A549 (cell line): ENCODE data around the gene C20orf96. TPM values are rescaled to one million over a fixed set of nuclear protein-coding genes. Genes with fewer than 3 reads are reported as not detected.

ENCODE experiments used
- CBX2 ChIP-seq: fragments of 200-600 bp; sonication (generic); IDR thresholded peaks from 2 replicates; pipeline ENCODE4 v1.6.1; 2016; ENCODE audit warnings: low read depth, mild to moderate bottlenecking, borderline replicate concordance
- CHD4 ChIP-seq: fragments of 200-600 bp; sonication (generic); IDR thresholded peaks from 2 replicates; pipeline ENCODE4 v1.6.1; 2016; ENCODE audit warnings: antibody characterized with exemption, mild to moderate bottlenecking, borderline replicate concordance
- EHMT2 ChIP-seq: fragments of 200-600 bp; sonication (generic); IDR thresholded peaks from 2 replicates; pipeline ENCODE4 v1.6.1; 2016; ENCODE audit warnings: antibody characterized with exemption, low read depth, mild to moderate bottlenecking, moderate library complexity
- EP300 ChIP-seq, 2 experiments: fragments of >200 bp; sonication (Bioruptor Twin); formaldehyde crosslinking; IDR thresholded peaks; 2 replicates in 1 of 2; 3 replicates in 1 of 2; pipeline ENCODE4 v1.6.1; 2016 to 2017
- FOSB ChIP-seq: fragments of 250-450 bp; sonication (Bioruptor Pico); IDR thresholded peaks from 2 replicates; pipeline ENCODE4 v1.5.0; 2020; ENCODE audit warnings: mild to moderate bottlenecking, moderate library complexity
- GATA3 ChIP-seq: IDR thresholded peaks from 2 replicates; pipeline ENCODE4 v1.6.1; 2012; ENCODE audit warnings: borderline replicate concordance
- HDAC2 ChIP-seq: fragments of 200-600 bp; sonication (generic); IDR thresholded peaks from 2 replicates; pipeline ENCODE4 v1.6.1; 2016
- HOXA7 ChIP-seq: fragments of 250-450 bp; sonication (Bioruptor Pico); IDR thresholded peaks from 2 replicates; pipeline ENCODE4 v1.5.0; 2020; ENCODE audit warnings: mild to moderate bottlenecking, moderate library complexity
- HOXB13 ChIP-seq: fragments of 250-450 bp; sonication (Bioruptor Pico); IDR thresholded peaks from 2 replicates; pipeline ENCODE4 v1.5.0; 2020; ENCODE audit warnings: low read depth, mild to moderate bottlenecking, moderate library complexity
- HOXB5 ChIP-seq: fragments of 250-450 bp; sonication (Bioruptor Pico); IDR thresholded peaks from 2 replicates; pipeline ENCODE4 v1.5.0; 2020; ENCODE audit warnings: mild to moderate bottlenecking, moderate library complexity
- JUN ChIP-seq, 2 experiments: fragments of >200 bp; sonication (Bioruptor Twin); formaldehyde crosslinking; IDR thresholded peaks; 2 replicates in 1 of 2; 3 replicates in 1 of 2; pipeline ENCODE4 v1.6.1; 2016 to 2017
- MAFK ChIP-seq: fragments of 450-650 bp; IDR thresholded peaks from 2 replicates; pipeline ENCODE4 v1.6.1; 2014; ENCODE audit not compliant: partially characterized antibody
- MAZ ChIP-seq: fragments of 150-350 bp; IDR thresholded peaks from 2 replicates; pipeline ENCODE4 v1.6.1; 2014; ENCODE audit warnings: antibody characterized with exemption, low read depth, low read length, borderline replicate concordance
- MYC ChIP-seq: IDR thresholded peaks from 2 replicates; pipeline ENCODE4 v1.6.1; 2012; ENCODE audit warnings: mild to moderate bottlenecking, inconsistent platforms, low read length, improper control_type of control experiment, borderline replicate concordance
- NPAS2 ChIP-seq: fragments of 250-450 bp; sonication (Bioruptor Pico); IDR thresholded peaks from 2 replicates; pipeline ENCODE4 v1.8.0; 2022; ENCODE audit warnings: mild to moderate bottlenecking, moderate library complexity, borderline replicate concordance
- PBX3 ChIP-seq: IDR thresholded peaks from 2 replicates; pipeline ENCODE4 v1.6.1; 2012
- PHF8 ChIP-seq: fragments of 200-600 bp; sonication (generic); IDR thresholded peaks from 2 replicates; pipeline ENCODE4 v1.6.1; 2016; ENCODE audit warnings: low read depth, mild to moderate bottlenecking, antibody characterized with exemption, moderate library complexity, borderline replicate concordance
- POLR2A ChIP-seq: IDR thresholded peaks from 2 replicates; pipeline ENCODE4 v1.6.1; 2012; ENCODE audit warnings: mild to moderate bottlenecking, low read length
- POLR2AphosphoS2 ChIP-seq: conservative IDR thresholded peaks from 2 replicates; pipeline ENCODE4 v1.6.1; 2012; ENCODE audit warnings: low read length, improper control_type of control experiment, inconsistent platforms
- RFX5 ChIP-seq: fragments of 450-650 bp; IDR thresholded peaks from 2 replicates; pipeline ENCODE4 v1.7.1; 2014; ENCODE audit warnings: antibody characterized with exemption, mild to moderate bottlenecking, moderate library complexity
- RNF2 ChIP-seq: fragments of 200-600 bp; sonication (generic); IDR thresholded peaks from 2 replicates; pipeline ENCODE4 v1.6.1; 2016; ENCODE audit warnings: low read depth, mild to moderate bottlenecking, antibody characterized with exemption, moderate library complexity, borderline replicate concordance
- SMC3 ChIP-seq: fragments of >200 bp; sonication (Bioruptor Twin); formaldehyde crosslinking; IDR thresholded peaks from 3 replicates; pipeline ENCODE4 v1.6.1; 2018; ENCODE audit warnings: inconsistent platforms
- ZNF302 ChIP-seq: fragments of 250-450 bp; sonication (Bioruptor Pico); IDR thresholded peaks from 2 replicates; pipeline ENCODE4 v1.9.0; 2021; ENCODE audit warnings: inconsistent platforms, mild to moderate bottlenecking, moderate library complexity
- polyA plus RNA-seq, 4 experiments: library from polyadenylated mRNA; depleted of rRNA in 3 of 4; stranded (reverse); fragments of >200 nt; fragmentation: RNase III in 1 of 4; extraction: RNeasy Plus Mini Kit Qiagen cat#74134 plus additional on column Dnase treatment in 1 of 4; gene quantifications; 2 replicates in 3 of 4; 3 replicates in 1 of 4; pipeline ENCODE4 v1.2.3, GENCODE V29; 2011 to 2017
- TF ChIP-seq, protein P1 (sequence below): fragments of 200-600 bp; sonication (generic); IDR thresholded peaks from 2 replicates; pipeline ENCODE4 v1.6.1; 2016; ENCODE audit warnings: antibody characterized with exemption, mild to moderate bottlenecking, moderate library complexity
- TF ChIP-seq, protein P2 (sequence below): fragments of >200 bp; sonication (Bioruptor Twin); formaldehyde crosslinking; IDR thresholded peaks from 2 replicates; pipeline ENCODE4 v1.6.1; 2016
- TF ChIP-seq, protein P3 (sequence below): IDR thresholded peaks from 2 replicates; pipeline ENCODE4 v1.6.1; 2012; ENCODE audit warnings: low read depth, borderline replicate concordance
- TF ChIP-seq, protein P4 (sequence below): IDR thresholded peaks from 2 replicates; pipeline ENCODE4 v1.6.1; 2012

The C20orf96 gene
- polyA plus RNA-seq, 2 of the 4 experiments (the other 2 are of a cell fraction), result 20.9 to 23.9 TPM

DNA sequence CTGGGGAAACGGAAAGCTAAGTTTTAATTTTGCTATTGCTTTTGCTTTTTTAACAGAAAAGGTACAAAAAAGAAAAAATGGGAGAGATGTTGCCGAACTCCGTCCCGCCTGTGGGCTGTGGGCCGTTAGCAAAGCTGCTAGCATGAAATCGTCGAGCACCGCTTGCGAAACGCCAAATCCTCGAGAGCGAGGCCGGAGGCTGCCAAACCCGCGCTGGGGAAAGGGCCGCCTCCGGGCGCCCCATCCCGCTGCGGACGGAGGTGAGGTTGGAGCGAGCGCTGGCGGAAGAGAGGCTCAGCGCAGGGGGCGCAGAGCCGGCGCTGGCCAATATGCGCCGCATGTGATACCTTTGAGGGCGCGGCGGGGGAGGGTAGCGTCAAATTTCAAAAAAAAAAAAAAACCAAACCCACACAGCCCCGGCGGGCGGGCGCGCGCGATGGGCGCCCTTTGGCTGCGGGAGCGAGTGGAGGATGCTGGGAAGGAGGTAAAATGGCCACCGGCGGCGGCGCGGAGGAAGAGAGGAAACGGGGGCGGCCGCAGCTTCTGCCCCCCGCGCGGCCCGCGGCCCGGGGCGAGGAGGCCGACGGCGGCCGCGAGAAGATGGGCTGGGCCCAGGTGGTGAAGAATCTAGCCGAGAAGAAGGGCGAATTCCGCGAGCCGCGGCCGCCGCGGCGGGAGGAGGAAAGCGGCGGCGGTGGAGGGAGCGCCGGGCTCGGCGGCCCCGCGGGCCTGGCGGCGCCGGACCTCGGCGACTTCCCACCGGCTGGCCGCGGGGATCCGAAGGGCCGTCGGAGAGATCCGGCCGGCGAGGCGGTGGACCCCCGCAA is 6.8 kb upstream of the C20orf96 start, which contains the start of gene ZCCHC3 (continued):
- TF ChIP-seq MAZ, result peak; percentile 47; the same call in 1 of the 2 replicates
- TF ChIP-seq HOXA7 (CRISPR knock-in tag), result no peak
- TF ChIP-seq PBX3, result no peak
- TF ChIP-seq PHF8, result peak; percentile 84; the same call in 1 of the 2 replicates
- no peak for TF ChIP-seq MAFK
- TF ChIP-seq, protein P1, sequence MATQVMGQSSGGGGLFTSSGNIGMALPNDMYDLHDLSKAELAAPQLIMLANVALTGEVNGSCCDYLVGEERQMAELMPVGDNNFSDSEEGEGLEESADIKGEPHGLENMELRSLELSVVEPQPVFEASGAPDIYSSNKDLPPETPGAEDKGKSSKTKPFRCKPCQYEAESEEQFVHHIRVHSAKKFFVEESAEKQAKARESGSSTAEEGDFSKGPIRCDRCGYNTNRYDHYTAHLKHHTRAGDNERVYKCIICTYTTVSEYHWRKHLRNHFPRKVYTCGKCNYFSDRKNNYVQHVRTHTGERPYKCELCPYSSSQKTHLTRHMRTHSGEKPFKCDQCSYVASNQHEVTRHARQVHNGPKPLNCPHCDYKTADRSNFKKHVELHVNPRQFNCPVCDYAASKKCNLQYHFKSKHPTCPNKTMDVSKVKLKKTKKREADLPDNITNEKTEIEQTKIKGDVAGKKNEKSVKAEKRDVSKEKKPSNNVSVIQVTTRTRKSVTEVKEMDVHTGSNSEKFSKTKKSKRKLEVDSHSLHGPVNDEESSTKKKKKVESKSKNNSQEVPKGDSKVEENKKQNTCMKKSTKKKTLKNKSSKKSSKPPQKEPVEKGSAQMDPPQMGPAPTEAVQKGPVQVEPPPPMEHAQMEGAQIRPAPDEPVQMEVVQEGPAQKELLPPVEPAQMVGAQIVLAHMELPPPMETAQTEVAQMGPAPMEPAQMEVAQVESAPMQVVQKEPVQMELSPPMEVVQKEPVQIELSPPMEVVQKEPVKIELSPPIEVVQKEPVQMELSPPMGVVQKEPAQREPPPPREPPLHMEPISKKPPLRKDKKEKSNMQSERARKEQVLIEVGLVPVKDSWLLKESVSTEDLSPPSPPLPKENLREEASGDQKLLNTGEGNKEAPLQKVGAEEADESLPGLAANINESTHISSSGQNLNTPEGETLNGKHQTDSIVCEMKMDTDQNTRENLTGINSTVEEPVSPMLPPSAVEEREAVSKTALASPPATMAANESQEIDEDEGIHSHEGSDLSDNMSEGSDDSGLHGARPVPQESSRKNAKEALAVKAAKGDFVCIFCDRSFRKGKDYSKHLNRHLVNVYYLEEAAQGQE, result peak; percentile 64
- TF ChIP-seq, protein P2, sequence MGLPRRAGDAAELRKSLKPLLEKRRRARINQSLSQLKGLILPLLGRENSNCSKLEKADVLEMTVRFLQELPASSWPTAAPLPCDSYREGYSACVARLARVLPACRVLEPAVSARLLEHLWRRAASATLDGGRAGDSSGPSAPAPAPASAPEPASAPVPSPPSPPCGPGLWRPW, result no peak
- TF ChIP-seq HOXB13 (CRISPR knock-in tag), result no peak
- peak; percentile 51 for TF ChIP-seq POLR2A
- TF ChIP-seq GATA3, result peak; percentile 62
- no peak for TF ChIP-seq EP300 (IDR thresholded peaks at IDR 0.05)
- peak; percentile 50; the same call in 1 of the 2 replicates for TF ChIP-seq RFX5
- no peak for TF ChIP-seq CBX2
- TF ChIP-seq, protein P3, sequence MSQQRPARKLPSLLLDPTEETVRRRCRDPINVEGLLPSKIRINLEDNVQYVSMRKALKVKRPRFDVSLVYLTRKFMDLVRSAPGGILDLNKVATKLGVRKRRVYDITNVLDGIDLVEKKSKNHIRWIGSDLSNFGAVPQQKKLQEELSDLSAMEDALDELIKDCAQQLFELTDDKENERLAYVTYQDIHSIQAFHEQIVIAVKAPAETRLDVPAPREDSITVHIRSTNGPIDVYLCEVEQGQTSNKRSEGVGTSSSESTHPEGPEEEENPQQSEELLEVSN, result peak; percentile 94
- TF ChIP-seq POLR2AphosphoS2, result no peak
- peak; percentile 75; the same call in 1 of the 2 replicates for TF ChIP-seq HDAC2
- TF ChIP-seq HOXB5 (CRISPR knock-in tag), result 0 out of 2 replicates have a peak, but pooled peaks have one; percentile 51
- no peak for TF ChIP-seq ZNF302 (CRISPR knock-in tag)
- TF ChIP-seq NPAS2 (CRISPR knock-in tag), result no peak
- TF ChIP-seq EHMT2, result no peak
- TF ChIP-seq SMC3, result peak; percentile 46; the same call in 2 of the 3 replicates
- peak; percentile 84 for TF ChIP-seq MYC
- TF ChIP-seq FOSB (CRISPR knock-in tag), result no peak
- no peak for TF ChIP-seq RNF2
- no peak for TF ChIP-seq CHD4
- TF ChIP-seq, protein P4, sequence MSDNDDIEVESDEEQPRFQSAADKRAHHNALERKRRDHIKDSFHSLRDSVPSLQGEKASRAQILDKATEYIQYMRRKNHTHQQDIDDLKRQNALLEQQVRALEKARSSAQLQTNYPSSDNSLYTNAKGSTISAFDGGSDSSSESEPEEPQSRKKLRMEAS, result peak; percentile 97
- peak; percentile 91 to 96 for TF ChIP-seq JUN (IDR thresholded peaks at IDR 0.05)
